HCT116 (cell line): Measurements from ENCODE around the gene TECPR1. TPM values are rescaled to one million over a fixed set of nuclear protein-coding genes. Genes with fewer than 3 reads are reported as not detected.

Source experiments
- ATAC-seq: fragments of 200-7000 bp; cut with Tn5 transposase; 2 replicates; pipeline ENCODE4 v1.9.1; 2020; ENCODE audit warnings: mild to moderate bottlenecking, moderate library complexity
- Bru-seq: library from RNA; stranded (reverse); fragments of 400-500 nt; gene quantifications from one replicate; lab custom pipeline; 2021; lab: Mats Ljungman, UMichigan
- BruChase-seq, 2 experiments: library from RNA; stranded (reverse); fragments of 400-500 nt; gene quantifications; one replicate each; lab custom pipeline; 2021; lab: Mats Ljungman, UMichigan
- BruUV-seq: library from RNA; stranded (reverse); fragments of 400-500 nt; replicated peaks from 2 replicates; lab custom pipeline; 2021; lab: Mats Ljungman, UMichigan
- CTCF ChIA-PET: fragments of 300-600 bp; sonication (Branson Sonifier 250); formaldehyde crosslinking; loops from one replicate; lab custom pipeline; 2021; ENCODE audit warnings: antibody characterized with exemption; lab: Charles Lee
- POLR2A ChIA-PET: fragments of 300-600, 350-600 bp; sonication (Branson Sonifier 250); formaldehyde crosslinking; loops from one replicate; lab custom pipeline; 2021; ENCODE audit warnings: antibody characterized with exemption; lab: Charles Lee
- RAD21 ChIA-PET, 2 experiments: fragments of 300-600 bp; sonication (Branson Sonifier 250); formaldehyde crosslinking; loops; one replicate each; lab custom pipeline; 2023; ENCODE audit warnings: low total read pairs in 2 of 2; ENCODE audit not compliant: uncharacterized antibody in 2 of 2, unreplicated experiment in 2 of 2, low non-redundant PET in 1 of 2; lab: Charles Lee
- DNase-seq: peaks from one replicate; pipeline ENCODE4 v3.0.0-alpha.2; 2010; ENCODE audit warnings: low read depth, low spot score
- H2AFZ ChIP-seq: fragments of 200-600 bp; shearing (Covaris generic), sonication (generic); 2 replicates; pipeline ENCODE4 v1.6.1; 2017; ENCODE audit warnings: low read depth, mixed run types, mixed read lengths, antibody characterized with exemption, low read length; ENCODE audit not compliant: poor library complexity, severe bottlenecking
- H3K27ac ChIP-seq: 2 replicates; pipeline ENCODE4 v1.5.1; 2012; ENCODE audit warnings: low read depth, low read length
- H3K27me3 ChIP-seq: fragments of 200-600 bp; sonication (generic); 2 replicates; pipeline ENCODE4 v1.6.1; 2016; ENCODE audit warnings: mixed run types, low read length, mixed read lengths; ENCODE audit not compliant: insufficient read depth
- H3K36me3 ChIP-seq, 2 experiments: fragments of 200-500 bp in 1 of 2; fragments of 200-600 bp in 1 of 2; sonication (Bioruptor generic) in 1 of 2; sonication (generic) in 1 of 2; 2 replicates each; pipeline versions ENCODE4 v1.5.1 to v1.6.1; 2014 to 2016; ENCODE audit warnings: low read length in 2 of 2, inconsistent platforms in 1 of 2, mixed read lengths in 1 of 2, mixed run types in 1 of 2; ENCODE audit not compliant: insufficient read depth in 2 of 2, control insufficient read depth in 1 of 2
- H3K4me1 ChIP-seq, 2 experiments: fragments of 200-600 bp in 1 of 2; sonication (generic) in 1 of 2; 2 replicates each; pipeline versions ENCODE4 v1.5.1 to v1.6.1; 2012 to 2017; ENCODE audit warnings: low read length in 2 of 2, inconsistent platforms in 1 of 2, mild to moderate bottlenecking in 1 of 2, mixed read lengths in 1 of 2, mixed run types in 1 of 2, moderate library complexity in 1 of 2; ENCODE audit not compliant: insufficient read depth in 2 of 2, control insufficient read depth in 1 of 2
- H3K4me2 ChIP-seq: fragments of 200-600 bp; sonication (generic); 2 replicates; pipeline ENCODE4 v1.6.1; 2017; ENCODE audit warnings: mixed run types, low read length, mixed read lengths
- H3K4me3 ChIP-seq, 2 experiments: fragments of 200-600 bp in 1 of 2; sonication (generic) in 1 of 2; replicated peaks in 1 of 2; 2 replicates each; pipeline ENCODE4 v1.5.1; 2011 to 2016; ENCODE audit warnings: low read length in 2 of 2, control low read depth in 1 of 2, low read depth in 1 of 2, mild to moderate bottlenecking in 1 of 2, mixed read lengths in 1 of 2, mixed run types in 1 of 2
- H3K79me2 ChIP-seq: fragments of 200-600 bp; sonication (generic); 2 replicates; pipeline ENCODE4 v1.6.1; 2017; ENCODE audit warnings: mild to moderate bottlenecking, mixed run types, low read length, moderate library complexity, mixed read lengths; ENCODE audit not compliant: insufficient read depth
- H3K9ac ChIP-seq: fragments of 200-600 bp; sonication (generic); 2 replicates; pipeline ENCODE4 v1.6.1; 2016; ENCODE audit warnings: low read length, mixed read lengths
- H3K9me2 ChIP-seq: fragments of 200-600 bp; sonication (generic), shearing (Covaris generic); 2 replicates; pipeline ENCODE4 v1.6.1; 2017; ENCODE audit warnings: mixed run types, mild to moderate bottlenecking, moderate library complexity; ENCODE audit not compliant: insufficient read depth
- H3K9me3 ChIP-seq, 2 experiments: fragments of 200-500 bp in 1 of 2; fragments of 200-600 bp in 1 of 2; sonication (Bioruptor generic) in 1 of 2; sonication (generic) in 1 of 2; 2 replicates each; pipeline ENCODE4 v1.6.1; 2014 to 2017; ENCODE audit warnings: low read length in 2 of 2, mixed read lengths in 2 of 2, inconsistent platforms in 1 of 2, low read depth in 1 of 2, mild to moderate bottlenecking in 1 of 2, mixed run types in 1 of 2, moderate library complexity in 1 of 2; ENCODE audit not compliant: control insufficient read depth in 1 of 2, insufficient read depth in 1 of 2
- H4K20me1 ChIP-seq: fragments of 200-600 bp; sonication (generic), shearing (Covaris generic); 2 replicates; pipeline ENCODE4 v1.6.1; 2017; ENCODE audit warnings: mixed run types, mild to moderate bottlenecking, moderate library complexity; ENCODE audit not compliant: insufficient read depth
- CTCF ChIP-seq, 3 experiments: fragments of 200-600 bp in 1 of 3; sonication (generic) in 1 of 3; IDR thresholded peaks in 2 of 3; conservative IDR thresholded peaks in 1 of 3; 2 replicates each; pipeline ENCODE4 v1.5.1; 2012 to 2017; ENCODE audit warnings: low read depth in 2 of 3, low read length in 2 of 3, antibody characterized with exemption in 1 of 3, borderline replicate concordance in 1 of 3, control low read depth in 1 of 3, mild to moderate bottlenecking in 1 of 3, mixed read lengths in 1 of 3, mixed run types in 1 of 3, moderate library complexity in 1 of 3; ENCODE audit not compliant: insufficient read depth in 1 of 3
- EGR1 ChIP-seq: IDR thresholded peaks from 2 replicates; pipeline ENCODE4 v1.6.1; 2012; ENCODE audit warnings: low read depth
- ELF1 ChIP-seq: IDR thresholded peaks from 2 replicates; pipeline ENCODE4 v1.6.1; 2012; ENCODE audit warnings: low read depth, borderline replicate concordance
- EZH2phosphoT487 ChIP-seq: fragments of 200-600 bp; IDR thresholded peaks from 2 replicates; pipeline ENCODE4 v1.6.1; 2018; ENCODE audit warnings: antibody characterized with exemption, borderline replicate concordance
- MAX ChIP-seq: IDR thresholded peaks from 2 replicates; pipeline ENCODE4 v1.6.1; 2012
- POLR2A ChIP-seq: IDR thresholded peaks from 2 replicates; pipeline ENCODE4 v1.7.0; 2011; ENCODE audit warnings: borderline replicate concordance; ENCODE audit not compliant: insufficient read depth, insufficient read length; ENCODE audit errors: extremely low read depth
- POLR2AphosphoS5 ChIP-seq: IDR thresholded peaks from 2 replicates; pipeline ENCODE4 v1.6.1; 2011; ENCODE audit warnings: mild to moderate bottlenecking, low read depth, low read length, moderate library complexity
- SIN3A ChIP-seq: IDR thresholded peaks from 2 replicates; pipeline ENCODE4 v1.6.1; 2012; ENCODE audit warnings: low read depth
- SP1 ChIP-seq: IDR thresholded peaks from 2 replicates; pipeline ENCODE4 v1.6.1; 2012; ENCODE audit warnings: low read depth
- SRF ChIP-seq: IDR thresholded peaks from 2 replicates; pipeline ENCODE4 v1.6.1; 2012; ENCODE audit warnings: low read depth
- ZNF274 ChIP-seq: fragments of 200-500 bp; sonication (Bioruptor generic); IDR thresholded peaks from 2 replicates; pipeline ENCODE4 v1.6.1; 2014; ENCODE audit warnings: mild to moderate bottlenecking, low read depth, low read length, inconsistent platforms
- intact Hi-C: fragments of 100-400 bp; cut with micrococcal nuclease; formaldehyde crosslinking; loops from 2 replicates; pipeline ENCODE4 v1.10.0; 2022
- long read RNA-seq: library from polyadenylated mRNA; unstranded; transcript quantifications from one replicate; pipeline ENCODE4 v2.0.0, GENCODE V29; 2021; ENCODE audit not compliant: unreplicated experiment
- polyA plus RNA-seq: library from polyadenylated mRNA; unstranded; fragments of >200 nt; gene quantifications from 2 replicates; pipeline ENCODE4 v1.2.1, GENCODE V29; 2012; ENCODE audit warnings: missing spikeins
- total RNA-seq: library from RNA; stranded (reverse); gene quantifications from one replicate; pipeline ENCODE4 v1.2.1, GENCODE V29; 2021; ENCODE audit not compliant: unreplicated experiment
- TF ChIP-seq, protein P1 (sequence below): IDR thresholded peaks from 2 replicates; pipeline ENCODE4 v1.6.1; 2012; ENCODE audit warnings: low read depth

TECPR1 gene, protein sequence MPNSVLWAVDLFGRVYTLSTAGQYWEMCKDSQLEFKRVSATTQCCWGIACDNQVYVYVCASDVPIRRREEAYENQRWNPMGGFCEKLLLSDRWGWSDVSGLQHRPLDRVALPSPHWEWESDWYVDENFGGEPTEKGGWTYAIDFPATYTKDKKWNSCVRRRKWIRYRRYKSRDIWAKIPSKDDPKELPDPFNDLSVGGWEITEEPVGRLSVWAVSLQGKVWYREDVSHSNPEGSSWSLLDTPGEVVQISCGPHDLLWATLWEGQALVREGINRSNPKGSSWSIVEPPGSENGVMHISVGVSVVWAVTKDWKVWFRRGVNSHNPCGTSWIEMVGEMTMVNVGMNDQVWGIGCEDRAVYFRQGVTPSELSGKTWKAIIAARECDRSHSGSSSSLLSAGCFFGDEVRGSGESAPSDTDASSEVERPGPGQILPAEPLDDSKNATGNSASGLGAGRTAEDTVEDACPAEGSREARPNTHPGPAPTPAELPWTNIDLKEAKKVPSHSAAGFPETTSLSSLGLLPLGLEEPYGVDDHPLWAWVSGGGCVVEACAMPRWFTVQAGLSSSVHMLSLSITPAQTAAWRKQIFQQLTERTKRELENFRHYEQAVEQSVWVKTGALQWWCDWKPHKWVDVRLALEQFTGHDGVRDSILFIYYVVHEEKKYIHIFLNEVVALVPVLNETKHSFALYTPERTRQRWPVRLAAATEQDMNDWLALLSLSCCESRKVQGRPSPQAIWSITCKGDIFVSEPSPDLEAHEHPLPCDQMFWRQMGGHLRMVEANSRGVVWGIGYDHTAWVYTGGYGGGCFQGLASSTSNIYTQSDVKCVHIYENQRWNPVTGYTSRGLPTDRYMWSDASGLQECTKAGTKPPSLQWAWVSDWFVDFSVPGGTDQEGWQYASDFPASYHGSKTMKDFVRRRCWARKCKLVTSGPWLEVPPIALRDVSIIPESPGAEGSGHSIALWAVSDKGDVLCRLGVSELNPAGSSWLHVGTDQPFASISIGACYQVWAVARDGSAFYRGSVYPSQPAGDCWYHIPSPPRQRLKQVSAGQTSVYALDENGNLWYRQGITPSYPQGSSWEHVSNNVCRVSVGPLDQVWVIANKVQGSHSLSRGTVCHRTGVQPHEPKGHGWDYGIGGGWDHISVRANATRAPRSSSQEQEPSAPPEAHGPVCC
- total RNA-seq (19.9 TPM), Bru-seq, nascent RNA (percentile 47 among the genes with signal in this experiment), BruChase-seq, experiment 1, labeled RNA remaining after a 6-hour chase (percentile 57 among the genes with signal in this experiment), BruChase-seq, experiment 2, labeled RNA remaining after a 2-hour chase (percentile 50 among the genes with signal in this experiment)
- polyA plus RNA-seq: 7.6 and 9.6 TPM in 2 replicates
- long read RNA-seq, full-length matches to known transcripts: 4 of 36 reads
- long read RNA-seq, partial matches to known transcripts: 27 of 36 reads
- long read RNA-seq, other reads (novel, unspliced or antisense): 5 of 36 reads

DNA sequence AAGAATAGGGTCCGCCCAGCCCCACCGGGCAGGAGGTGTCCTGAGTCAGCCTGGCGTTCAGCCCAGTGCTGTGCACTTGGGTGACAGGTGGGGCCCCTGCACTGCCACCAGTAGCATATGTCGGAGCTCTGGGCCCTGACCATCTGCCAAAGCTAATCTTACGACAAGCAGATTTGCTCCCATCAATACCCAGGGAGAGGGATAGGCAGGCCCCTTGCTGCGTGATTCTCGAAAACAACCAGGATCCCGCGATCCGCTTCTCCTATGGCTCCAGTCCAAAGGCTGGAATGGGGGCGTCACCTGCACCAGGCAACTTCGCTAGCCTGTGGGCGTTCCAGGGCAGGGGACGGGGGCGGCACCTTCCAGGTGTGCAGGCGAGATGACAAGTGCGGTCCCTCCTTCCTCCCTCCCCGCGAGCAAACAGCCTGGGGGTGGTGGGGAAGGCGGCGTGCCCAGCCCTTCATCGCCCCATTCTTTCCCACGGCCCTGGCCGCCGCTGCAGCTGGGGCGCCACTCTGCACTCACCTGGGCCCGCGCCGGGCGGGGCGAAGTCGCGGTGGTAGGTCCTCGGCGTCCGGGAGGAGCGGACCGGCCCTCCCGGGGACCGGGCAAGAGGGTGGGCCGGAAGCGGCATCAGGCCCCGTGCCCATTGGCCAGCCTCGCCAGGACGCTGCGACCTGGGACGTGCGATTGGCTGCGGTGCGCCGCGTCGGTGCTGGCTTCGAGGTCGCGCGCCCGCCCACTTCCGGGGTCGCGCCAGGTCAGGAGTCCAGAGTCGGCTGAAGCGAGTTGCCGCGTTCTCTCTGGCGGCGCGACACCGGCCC, at the start of gene TECPR1:
TSS of gene TECPR1 (minus strand) at position 632 of the 824 bp plus-strand sequence. CDS start 6,086 bp downstream, outside the sequence.
- TF ChIP-seq MAX (no peak), CTCF (IDR thresholded peaks at IDR 0.05 in 2 of 3, conservative IDR thresholded peaks at IDR 0.05 in 1 of 3; ENCODE audit: borderline replicate concordance in 1 of 3, insufficient read depth in 1 of 3, low read depth in 2 of 3, low read length in 2 of 3) (no peak), POLR2A (peak; percentile 20), EZH2phosphoT487 (no peak), SRF (no peak), EGR1 (no peak), SP1 (no peak), SIN3A (no peak), ELF1 (no peak), POLR2AphosphoS5 (peak; percentile 62), ZNF274 (no peak)
- TF ChIP-seq, protein P1, sequence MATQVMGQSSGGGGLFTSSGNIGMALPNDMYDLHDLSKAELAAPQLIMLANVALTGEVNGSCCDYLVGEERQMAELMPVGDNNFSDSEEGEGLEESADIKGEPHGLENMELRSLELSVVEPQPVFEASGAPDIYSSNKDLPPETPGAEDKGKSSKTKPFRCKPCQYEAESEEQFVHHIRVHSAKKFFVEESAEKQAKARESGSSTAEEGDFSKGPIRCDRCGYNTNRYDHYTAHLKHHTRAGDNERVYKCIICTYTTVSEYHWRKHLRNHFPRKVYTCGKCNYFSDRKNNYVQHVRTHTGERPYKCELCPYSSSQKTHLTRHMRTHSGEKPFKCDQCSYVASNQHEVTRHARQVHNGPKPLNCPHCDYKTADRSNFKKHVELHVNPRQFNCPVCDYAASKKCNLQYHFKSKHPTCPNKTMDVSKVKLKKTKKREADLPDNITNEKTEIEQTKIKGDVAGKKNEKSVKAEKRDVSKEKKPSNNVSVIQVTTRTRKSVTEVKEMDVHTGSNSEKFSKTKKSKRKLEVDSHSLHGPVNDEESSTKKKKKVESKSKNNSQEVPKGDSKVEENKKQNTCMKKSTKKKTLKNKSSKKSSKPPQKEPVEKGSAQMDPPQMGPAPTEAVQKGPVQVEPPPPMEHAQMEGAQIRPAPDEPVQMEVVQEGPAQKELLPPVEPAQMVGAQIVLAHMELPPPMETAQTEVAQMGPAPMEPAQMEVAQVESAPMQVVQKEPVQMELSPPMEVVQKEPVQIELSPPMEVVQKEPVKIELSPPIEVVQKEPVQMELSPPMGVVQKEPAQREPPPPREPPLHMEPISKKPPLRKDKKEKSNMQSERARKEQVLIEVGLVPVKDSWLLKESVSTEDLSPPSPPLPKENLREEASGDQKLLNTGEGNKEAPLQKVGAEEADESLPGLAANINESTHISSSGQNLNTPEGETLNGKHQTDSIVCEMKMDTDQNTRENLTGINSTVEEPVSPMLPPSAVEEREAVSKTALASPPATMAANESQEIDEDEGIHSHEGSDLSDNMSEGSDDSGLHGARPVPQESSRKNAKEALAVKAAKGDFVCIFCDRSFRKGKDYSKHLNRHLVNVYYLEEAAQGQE: no peak
- TF ChIP-seq, all 23 proteins: peak for 2
- no TSS peak for BruUV-seq
- Histone ChIP-seq H3K4me2 (peak within 1 kb of the TSS; percentile 99), H2AFZ (no peak within 1 kb of the TSS), H4K20me1 (no peaks in the 10 kb centered on the region), H3K27ac (peak within 1 kb of the TSS; percentile 70), H3K79me2 (peaks cover 31% of the 10 kb centered on the region), H3K9me2 (no peaks in the 10 kb centered on the region), H3K9me3 (no peaks in the 10 kb centered on the region), H3K9ac (peak within 1 kb of the TSS; percentile 83), H3K4me3 (peak within 1 kb of the TSS; percentile 89 to 96), H3K36me3 (no peaks in the 10 kb centered on the region), H3K4me1 (peaks cover 14 to 22% of the 10 kb centered on the region in 2 experiments), H3K27me3 (no peaks in the 10 kb centered on the region)
- intact Hi-C loops: no loop called here
- ATAC-seq: peak; percentile 98
- DNase-seq: peak; percentile 84
- CTCF ChIA-PET: no interaction called here
- POLR2A ChIA-PET: no interaction called here
- RAD21 ChIA-PET: interaction anchor here in 1 of 2 experiments (0.7 kb wide), 1 partner anchor 17 kb away, joined by 3 read pairs; no protein-coding TSS in a partner anchor
